ENCODE measurements around the gene CTXN1.

DNA sequence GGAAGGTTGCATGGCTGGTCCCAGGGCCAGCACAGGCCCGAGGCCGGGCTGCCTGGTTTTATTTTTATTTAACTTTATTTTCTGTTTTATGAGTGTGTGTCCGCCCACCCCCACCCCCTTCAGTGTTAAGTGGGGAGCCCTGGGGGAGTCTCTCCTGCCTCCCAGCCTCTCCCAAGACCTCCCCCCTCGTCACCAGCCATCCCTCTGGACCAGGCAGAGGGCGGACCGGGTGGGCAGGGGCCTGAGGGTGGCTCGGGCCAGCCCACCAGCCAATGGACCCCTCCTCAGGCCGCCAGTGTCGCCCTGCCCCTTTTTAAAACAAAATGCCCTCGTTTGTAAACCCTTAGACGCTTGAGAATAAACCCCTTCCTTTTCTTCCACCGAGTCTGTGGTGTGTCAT lies 11.8 kb downstream of the CTXN1 start:
- no peak for TF ChIP-seq EZH2 (IDR thresholded peaks at IDR 0.05; ENCODE audit: borderline replicate concordance, low read length)
- TF ChIP-seq, protein P1, sequence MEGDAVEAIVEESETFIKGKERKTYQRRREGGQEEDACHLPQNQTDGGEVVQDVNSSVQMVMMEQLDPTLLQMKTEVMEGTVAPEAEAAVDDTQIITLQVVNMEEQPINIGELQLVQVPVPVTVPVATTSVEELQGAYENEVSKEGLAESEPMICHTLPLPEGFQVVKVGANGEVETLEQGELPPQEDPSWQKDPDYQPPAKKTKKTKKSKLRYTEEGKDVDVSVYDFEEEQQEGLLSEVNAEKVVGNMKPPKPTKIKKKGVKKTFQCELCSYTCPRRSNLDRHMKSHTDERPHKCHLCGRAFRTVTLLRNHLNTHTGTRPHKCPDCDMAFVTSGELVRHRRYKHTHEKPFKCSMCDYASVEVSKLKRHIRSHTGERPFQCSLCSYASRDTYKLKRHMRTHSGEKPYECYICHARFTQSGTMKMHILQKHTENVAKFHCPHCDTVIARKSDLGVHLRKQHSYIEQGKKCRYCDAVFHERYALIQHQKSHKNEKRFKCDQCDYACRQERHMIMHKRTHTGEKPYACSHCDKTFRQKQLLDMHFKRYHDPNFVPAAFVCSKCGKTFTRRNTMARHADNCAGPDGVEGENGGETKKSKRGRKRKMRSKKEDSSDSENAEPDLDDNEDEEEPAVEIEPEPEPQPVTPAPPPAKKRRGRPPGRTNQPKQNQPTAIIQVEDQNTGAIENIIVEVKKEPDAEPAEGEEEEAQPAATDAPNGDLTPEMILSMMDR (conservative IDR thresholded peaks at IDR 0.05 in 1 of 2, IDR thresholded peaks at IDR 0.05 in 1 of 2; ENCODE audit: extremely low read depth in 1 of 2, insufficient read depth in 1 of 2, low read depth in 1 of 2, low read length in 2 of 2) = no peak
